Colon (tissue), 2 donors: ENCODE data around the gene SYT14.
"Not testable (repeated sequence)": the region's sequence is repeated elsewhere in the genome, so short reads cannot be mapped to it uniquely, and the experiment has no call there.

Experiments
- FAIRE-seq: peaks from 2 replicates; lab custom pipeline; 2012; peaks lifted over from hg19 to GRCh38; lab: Jason Lieb, UNC
- donor health status: control.
- donor health status: control.

The SYT14 gene

DNA sequence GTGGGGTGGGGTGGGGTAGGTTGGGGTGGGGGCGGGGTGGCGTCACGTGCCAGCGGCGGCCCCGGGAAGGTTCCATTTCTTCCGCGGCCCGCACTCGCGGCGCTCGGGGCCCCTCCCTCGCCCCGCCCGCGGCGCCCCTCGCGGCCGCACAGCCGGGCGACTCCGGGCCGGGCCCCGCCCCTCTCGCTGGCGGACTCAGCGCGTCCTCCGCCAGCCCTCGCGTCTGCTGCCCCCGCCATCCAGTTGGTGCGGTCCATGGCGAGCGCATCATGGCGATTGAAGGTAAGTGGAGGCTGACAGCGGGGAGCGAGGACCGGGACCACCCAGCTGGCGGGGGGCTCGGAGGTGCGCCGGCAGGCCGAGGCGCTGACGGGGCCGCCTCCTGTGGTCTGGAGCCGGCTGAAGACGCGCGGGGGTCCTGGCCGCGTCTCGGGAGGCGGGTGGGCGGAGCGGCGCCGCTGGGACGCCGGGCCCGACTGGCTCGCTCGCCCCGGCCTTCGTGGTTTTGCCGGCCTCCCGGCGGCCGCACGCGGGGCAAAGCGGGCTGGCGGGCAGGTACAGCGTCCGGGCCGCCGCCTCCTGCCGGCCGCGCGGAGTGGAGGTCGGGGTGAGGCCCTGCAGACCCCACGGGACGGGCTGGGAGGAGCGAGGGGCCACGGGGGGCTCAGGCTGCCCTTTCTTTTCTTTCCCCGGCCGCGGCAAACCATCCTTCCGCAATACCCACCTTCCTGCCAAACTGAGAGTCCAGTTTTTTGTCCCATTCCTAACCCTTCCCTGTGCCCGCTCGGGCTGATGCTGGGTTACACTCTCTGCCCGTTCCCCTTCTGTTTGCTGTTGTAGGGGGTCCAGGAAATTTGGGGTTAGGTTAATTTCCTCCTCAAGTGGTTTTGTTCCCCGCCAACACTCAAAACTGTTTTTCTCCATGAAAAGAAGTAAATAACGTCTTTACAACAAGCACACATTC, at the start of gene SYT14:
Gene SYT14, plus strand, starts transcription at position 222 of the 964 bp plus-strand sequence. Its CDS starts 48 bp downstream, at position 270.
- no peak for FAIRE-seq

DNA sequence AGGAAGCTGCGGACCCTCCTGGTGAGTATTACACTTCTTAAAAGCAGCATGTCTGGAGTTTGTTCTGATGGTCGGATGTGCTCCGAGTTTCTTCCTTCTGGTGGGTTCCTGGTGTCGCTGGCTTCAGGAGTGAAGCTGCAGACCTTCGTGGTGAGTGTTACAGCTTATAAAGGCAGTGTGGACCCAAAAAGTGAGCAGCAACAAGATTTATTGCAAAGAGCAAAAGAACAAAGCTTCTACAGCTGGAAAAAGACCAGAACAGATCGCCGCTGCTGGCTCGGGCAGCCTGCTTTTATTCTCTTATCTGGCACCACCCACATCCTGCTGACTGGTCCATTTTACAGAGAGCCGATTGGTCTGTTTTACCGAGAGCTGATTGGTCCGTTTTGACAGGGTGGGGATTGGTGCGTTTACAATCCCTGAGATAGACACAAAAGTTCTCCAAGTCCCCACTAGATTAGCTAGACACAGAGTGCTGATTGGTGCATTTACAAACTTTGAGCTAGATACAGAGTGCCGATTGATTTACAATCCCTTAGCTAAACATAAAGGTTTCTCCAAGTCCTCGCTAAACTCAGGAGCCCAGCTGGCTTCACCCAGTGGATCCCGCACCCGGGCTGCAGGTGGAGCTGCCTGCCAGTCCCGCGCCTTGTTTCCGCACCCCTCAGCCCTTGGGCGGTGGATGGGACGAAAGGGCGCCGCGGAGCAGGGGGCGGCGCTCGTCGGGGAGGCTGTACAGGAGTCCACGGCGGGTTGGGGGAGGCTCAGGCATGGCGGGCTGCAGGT, 49.5 kb upstream of the SYT14 start:
- not testable (repeated sequence) for FAIRE-seq

DNA sequence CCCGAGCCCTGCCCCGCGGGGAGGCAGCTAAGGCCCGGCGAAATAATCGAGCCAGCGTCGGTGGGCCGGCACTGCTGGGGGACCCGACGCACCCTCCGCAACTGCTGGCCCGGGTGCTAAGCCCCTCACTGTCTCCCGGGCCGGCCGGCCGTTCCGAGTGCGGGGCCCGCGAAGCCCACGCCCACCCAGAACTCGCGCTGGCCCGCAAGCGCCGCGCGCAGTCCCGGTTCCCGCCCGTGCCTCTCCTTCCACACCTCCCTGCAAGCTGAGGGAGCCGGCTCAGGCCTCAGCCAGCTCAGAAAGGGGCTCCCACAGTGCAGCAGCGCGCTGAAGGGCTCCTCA, 49.0 kb upstream of the SYT14 start:
- FAIRE-seq: no peak

DNA sequence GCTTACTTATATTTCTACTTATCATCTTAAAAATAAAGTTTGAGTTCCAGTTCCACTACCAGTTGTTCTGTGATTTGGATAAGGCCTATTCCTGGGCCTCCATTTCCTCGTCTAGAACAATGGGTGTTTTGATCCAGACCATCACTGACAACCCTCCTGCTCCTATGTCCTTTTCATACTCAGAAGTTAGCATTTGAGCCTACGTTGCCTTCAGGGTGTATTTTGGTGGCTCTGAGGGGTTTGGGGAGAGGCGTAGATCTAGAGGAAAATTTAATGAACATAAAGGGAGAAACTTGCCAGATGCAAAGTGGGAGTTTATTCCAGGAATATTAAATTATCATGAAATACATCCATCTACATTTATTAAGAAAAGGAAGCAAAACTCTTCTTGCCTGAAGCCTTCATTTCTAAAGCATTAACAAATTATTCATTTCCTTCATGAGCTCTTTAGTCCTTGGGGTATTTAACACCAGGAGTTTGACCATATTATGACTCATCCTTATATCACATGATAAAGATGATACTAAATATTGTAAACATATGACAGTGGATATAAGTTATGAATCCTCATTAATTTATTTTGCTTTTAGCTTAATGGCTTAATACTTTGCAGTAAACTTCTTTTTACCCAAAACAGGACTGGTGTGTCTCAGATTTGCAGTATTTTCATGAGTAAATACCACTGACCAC, 47.2 kb upstream of the SYT14 start:
- FAIRE-seq: no peak

DNA sequence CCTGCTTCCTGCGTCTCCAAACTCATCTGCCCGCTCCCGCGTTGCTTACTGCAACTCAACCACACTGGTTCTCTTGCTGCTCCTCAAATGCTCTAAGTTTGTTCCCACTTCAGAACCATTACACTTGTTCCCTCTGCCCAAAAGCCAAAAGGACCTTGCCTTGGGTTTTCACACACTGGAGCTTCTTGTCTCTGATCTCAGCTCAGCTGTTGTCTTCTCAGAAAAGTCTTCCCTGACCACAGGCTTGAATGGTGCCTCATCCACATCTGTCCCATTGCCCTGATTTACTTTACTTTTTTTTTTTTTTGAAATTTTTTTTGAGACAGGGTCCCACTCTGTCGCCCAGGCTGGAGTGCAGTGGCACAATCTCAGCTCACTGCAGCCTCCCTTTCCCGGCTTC, 44.3 kb upstream of the SYT14 start:
- FAIRE-seq: no peak

DNA sequence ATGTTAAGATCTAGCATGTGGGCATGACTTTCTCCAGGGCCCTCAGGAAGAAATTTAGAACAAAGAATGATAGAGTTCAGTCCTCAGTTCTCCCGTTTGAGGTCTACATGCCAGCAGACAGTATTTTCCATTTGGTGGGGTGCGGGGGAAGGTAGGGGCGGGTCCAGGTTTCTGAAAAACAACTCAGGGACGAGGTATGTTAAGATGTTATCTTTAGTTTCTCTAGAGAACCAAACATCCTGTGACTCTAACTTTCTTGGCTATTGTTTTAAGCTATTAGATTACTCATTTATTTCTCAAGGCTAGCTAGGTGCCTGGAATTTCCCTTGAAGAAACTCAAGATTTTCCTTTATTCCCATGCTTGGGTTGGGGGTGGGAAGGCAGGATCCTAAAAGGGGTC, 42.3 kb upstream of the SYT14 start:
- no peak for FAIRE-seq

DNA sequence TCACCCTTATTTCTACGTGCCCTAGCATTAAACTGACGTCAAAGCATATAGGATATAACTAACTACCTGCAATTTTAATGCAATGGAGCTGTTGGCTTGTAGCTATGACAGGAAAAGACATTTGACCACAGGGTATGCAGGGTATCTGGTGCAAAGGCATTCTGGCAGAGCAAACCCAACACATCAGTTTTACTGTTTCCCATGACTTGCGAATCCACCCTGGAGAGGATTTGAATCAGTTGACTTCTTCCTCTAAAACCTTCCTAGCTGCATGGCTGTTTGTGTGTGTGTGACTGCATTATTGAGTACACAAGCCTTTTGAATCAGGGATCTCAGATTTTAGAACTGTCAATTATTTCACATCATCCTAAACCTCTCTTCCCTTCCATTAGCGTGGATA, 41.7 kb upstream of the SYT14 start:
- no peak for FAIRE-seq

DNA sequence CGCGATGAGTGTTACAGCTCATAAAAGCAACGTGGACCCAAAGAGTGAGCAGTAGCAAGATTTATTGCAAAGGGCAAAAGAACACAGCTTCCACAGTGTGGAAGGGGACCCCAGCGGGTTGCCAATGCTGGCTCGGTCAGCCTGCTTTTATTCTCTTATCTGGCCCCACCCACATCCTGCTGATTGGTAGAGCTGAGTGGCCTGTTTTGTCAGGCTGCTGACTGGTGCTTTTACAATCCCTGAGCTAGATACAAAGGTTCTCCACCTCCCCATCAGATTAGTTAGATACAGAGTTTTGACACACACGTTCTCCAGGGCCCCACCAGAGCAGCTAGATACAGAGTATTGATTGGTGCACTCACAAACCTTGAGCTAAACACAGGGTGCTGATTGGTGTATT, 39.7 kb upstream of the SYT14 start:
- FAIRE-seq: not testable (repeated sequence)

DNA sequence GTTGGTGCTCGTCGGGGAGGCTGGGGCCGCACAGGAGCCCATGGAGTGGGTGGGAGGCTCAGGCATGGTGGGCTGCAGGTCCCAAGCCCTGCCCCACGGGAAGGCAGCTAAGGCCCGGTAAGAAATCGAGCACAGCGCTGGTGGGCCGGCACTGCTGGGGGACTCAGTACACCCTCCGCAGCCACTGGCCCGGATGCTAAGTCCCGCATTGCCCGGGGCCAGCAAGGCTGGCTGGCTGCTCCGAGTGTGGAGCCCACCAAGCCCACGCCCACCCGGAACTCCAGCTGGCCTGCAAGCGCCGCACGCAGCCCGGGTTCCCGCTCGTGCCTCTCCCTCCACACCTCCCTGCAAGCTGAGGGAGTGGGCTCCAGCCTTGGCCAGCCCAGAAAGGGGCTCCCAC, 39.2 kb upstream of the SYT14 start:
- FAIRE-seq: not testable (repeated sequence)

DNA sequence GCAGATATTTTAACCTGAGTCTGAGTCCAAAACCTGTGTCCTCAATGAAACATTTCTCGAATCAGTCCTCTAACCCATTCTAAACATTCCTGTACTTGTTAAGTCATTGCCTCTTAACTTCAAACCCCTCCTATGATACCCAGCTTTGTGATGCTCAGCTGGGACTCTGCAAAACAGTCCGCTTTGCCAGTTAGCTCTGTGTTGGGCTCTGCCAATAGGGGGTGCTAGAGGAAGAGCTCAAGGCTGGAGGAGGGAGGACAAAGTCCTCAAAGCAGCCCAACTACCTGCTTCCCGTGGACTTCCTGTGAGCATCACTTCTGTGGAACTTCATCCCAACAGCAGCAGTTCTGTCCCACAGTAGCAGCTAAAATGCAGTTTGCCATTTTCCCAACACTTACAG, 38.1 kb upstream of the SYT14 start:
- no peak for FAIRE-seq

DNA sequence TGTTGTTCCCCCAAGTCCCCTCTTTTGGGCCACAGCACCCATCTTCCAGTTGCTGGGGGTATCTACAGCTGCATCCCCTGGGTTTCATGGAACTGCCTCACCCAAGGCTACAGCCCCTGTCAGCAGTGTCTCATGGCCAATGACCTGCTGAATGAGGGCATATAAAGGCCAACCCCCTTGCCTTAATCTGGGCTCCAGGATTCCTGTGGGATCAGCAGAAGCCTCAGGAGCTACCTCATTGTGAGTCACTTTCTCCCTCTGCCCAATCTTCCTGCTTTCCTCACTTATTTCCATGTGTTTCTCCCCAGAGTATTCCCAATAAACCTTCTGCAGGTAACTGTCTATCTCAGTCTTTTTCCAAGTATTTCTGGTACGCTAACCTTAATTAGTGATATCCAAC, 37.3 kb upstream of the SYT14 start:
- no peak for FAIRE-seq

DNA sequence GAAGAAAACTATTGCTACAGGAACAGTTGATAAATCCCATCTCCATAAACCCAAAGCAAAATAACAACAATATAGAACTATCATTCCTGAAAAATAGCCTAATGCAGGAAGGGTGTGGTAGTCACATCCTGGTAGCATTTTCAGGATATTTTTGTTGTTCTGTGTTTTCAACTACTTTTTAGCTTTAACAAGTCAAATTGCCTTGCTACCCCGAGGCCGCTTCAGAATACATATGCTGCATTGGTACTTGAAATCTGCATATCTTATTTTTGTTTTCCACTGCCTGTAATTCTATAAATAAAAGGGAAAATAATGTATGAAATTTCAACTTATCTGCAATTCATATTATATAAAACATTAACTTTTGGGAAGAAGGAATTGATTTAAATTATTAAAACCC, 36.8 kb upstream of the SYT14 start:
- no peak for FAIRE-seq

DNA sequence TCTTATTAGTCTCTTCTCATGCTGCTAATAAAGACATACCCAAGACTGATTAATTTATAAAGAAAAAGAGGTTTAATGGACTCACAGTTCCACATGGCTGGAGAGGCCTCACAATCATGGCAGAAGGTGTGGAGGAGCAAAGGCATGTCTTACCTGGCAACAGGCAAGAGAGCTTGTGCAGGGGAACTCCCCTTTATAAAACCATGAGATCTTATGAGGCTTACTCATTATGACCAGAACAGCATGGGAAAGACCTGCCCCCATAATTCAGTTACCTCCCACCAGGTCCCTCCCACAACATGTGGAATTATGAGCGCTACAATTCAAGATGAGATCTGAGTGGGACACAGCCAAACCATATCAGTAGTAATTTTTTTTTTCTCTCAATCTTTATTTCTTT, 33.2 kb upstream of the SYT14 start:
- not testable (repeated sequence) for FAIRE-seq

DNA sequence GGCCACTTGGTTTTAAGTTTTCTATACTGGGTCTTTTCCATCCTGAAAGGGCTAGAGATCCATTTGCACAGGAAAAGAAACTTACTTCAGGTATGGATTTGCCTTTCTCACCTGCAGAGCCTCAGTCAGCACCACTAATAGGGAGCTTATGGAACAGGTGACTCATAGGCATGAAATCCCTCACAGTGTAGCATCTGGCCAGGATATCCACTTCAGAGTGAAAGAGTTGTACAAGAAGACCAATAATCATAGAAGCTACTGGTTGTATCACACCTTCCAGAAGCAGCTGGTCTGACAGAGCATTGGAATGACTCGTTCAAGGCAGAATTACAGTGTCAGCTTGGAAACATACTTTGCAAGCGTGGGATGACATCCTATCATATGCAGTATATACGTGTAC, 26.3 kb upstream of the SYT14 start:
- FAIRE-seq: no peak

DNA sequence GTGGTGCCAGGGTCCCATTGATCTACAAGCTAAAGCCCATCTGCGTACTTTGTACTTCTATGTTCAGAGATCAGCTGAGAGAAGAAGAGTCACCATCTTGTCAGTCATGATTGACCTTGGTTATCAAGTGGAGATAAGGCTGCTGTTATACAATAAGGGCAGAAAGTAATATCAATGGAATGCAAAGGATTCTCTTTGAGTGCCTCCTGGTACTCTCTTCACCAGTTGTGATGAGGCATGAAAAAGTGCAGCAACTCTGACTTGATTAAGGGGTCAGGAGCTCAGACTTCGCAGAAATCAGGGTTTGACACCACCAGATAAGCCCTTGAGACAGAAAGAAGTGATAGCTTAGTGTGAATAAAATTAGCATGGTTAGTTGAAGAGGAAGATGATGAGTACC, 25.7 kb upstream of the SYT14 start:
- FAIRE-seq: no peak

DNA sequence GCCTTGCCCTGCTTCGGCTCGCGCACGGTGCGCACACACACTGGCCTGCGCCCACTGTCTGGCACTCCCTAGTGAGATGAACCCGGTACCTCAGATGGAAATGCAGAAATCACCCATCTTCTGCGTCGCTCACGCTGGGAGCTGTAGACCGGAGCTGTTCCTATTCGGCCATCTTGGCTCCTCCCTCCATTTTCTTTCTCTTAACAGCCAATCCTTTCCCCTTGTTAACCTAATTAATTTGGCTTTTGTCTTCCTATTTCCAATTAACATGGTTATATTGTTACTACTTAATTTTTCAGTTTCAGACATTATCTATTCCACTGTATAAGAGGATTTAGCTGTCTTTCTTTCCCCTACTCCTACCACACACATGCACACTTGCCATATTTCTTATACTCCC, 18.4 kb upstream of the SYT14 start:
- not testable (repeated sequence) for FAIRE-seq

DNA sequence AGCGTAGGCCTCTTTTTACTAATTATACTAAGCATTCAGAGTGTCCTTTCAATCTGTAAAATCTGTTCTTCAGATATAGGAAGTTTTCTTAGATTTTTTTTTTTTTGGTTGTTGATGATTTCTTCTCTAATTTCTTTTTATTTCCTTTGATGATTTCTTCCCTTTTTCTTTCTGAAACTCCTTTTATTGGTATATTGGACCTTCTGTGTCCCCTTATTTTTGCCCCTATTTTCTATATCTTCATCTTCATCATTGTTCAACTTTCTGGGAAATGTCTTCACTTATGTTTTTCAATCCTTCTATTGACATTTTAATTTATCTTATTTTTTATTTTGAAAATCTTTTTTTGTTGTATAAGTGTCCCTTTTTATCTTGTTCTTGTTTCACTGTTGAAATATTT, 17.2 kb upstream of the SYT14 start:
- FAIRE-seq: no peak

DNA sequence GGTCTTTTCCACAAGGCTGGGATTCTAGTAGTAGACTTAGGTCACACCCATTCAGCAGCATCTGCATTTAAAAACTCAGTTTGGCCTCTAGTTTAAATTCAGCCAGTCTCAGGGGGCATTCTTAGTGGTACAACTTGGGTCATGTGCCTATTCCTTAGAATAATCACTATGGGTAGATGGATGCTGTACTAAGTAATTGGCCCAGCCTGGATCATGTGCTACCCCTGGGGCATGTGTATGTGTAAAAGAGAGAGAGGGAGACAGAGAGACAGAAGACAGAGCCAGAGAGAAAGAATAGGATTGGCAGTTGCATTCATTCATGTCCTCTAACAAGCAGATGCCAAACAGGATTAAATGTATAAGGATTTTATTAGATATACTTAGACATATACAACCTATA, 13.6 kb upstream of the SYT14 start:
- FAIRE-seq: no peak

DNA sequence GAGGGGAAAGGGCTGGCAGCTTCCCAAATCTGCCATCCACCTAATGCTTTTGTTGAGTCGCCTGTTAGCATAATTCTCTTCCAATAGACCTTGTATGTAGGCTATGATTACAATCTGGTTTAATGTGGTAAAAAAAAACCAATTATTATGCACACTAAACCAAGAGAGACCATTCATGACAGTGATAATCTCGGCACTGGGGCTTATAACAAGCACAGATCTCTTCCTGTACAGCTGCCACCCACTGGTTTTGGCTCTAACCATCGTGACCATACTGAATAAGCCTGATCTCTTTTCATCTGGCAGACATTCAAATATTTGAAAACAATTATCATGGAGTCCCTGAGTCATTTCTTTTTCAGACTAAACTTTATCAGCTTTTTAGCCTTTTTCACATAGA, 12.0 kb upstream of the SYT14 start:
- FAIRE-seq: no peak

DNA sequence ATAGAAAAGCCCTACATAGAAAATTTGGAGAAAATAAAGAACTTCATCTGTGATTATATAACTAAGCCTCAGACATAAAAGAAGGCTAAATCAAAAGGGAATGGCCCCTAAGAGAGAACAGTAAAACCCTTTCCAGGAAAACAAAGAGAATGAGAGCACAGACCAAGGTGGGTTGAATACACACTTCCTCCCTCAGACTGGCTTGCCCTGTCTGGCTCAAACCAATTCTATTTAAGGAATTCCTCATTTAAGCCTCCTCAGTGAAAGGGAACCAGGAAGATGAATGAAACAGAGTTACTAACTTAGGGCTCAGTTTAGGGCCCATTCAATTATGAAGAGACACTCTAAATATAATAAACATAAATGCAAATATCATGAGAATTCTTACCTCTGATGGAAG, 10.6 kb upstream of the SYT14 start:
- FAIRE-seq: no peak

DNA sequence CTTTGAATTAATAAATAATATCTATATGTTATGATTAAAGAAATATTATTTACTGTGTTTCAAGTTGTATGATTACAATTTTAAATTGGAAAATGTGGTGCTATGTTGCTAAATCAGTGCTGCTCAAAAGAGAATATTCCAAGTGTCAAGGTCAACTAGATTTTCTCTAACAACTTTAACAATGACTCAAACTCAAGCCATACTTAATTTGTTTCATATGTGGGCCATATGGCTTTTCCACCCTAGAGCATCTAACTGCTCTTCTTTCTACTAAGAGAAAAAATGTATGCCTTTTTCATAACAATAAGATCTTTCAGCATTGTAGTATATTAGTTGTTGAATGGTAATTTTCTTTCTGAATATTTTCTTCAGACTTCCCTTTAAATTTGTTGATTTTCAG, 8.3 kb upstream of the SYT14 start:
- FAIRE-seq: no peak

DNA sequence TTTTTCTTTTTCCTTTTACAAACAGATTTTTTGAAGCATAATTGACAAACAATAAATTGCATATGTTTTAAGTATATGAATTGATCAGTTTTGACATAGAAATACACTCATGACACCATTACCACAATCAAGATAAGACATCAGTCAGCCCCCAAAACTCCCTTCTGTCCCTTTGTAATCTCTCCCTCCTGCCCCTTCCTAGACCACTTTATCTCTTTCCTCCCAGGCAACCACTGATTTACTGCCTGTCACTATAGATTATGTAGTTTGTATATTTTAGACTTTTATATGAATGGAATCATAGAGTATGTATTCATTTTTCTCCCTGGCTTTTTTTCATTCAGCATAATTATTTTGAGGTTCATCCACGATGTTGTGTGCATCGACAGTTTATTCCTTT, 6.9 kb upstream of the SYT14 start:
- FAIRE-seq: no peak

DNA sequence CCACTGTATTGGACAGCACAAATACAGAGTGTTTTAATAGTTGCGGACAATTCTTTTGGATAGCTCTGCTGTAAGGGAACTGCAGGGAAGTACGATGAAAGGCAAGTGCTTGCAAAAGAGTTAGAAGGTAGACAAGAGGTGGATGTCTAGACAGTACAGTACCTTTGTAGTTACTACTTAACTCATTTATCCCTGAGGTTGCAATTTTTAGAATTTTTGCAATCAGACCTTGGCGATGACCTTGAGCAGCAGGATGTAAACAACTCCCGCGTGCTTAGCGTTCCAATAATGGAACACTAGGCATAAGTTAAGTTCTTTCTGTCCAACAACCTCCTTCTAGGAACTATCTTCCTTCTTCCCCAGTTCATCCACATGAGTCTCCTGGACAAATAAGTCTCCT, 1.9 kb upstream of the SYT14 start:
- FAIRE-seq: no peak
